Esophagus squamous epithelium (tissue), 5 donors: ENCODE results near the gene PARD3. TPM values are rescaled to one million over a fixed set of nuclear protein-coding genes. Genes with fewer than 3 reads are reported as not detected.
"Not testable (repeated sequence)": the region's sequence is repeated elsewhere in the genome, so short reads cannot be mapped to it uniquely, and the experiment has no call there.

Experiments used
- DNase-seq: peaks from one replicate; lab custom pipeline; 2025; lab: John Stamatoyannopoulos, UW
- H3K27ac ChIP-seq, 4 donors: fragments of 200-600 bp; sonication (generic); one replicate each; pipeline ENCODE4 v1.5.1; 2016 to 2019; ENCODE audit warnings: mild to moderate bottlenecking in 1 of 4
- H3K27me3 ChIP-seq, 4 donors: fragments of 200-600 bp; sonication (generic); 1 replicate in 3 of 4; 2 replicates in 1 of 4; pipeline versions ENCODE4 v1.5.1 to v1.6.0; 2017 to 2021; ENCODE audit warnings: antibody characterized with exemption in 1 of 4
- H3K36me3 ChIP-seq, 3 donors: fragments of 200-600 bp; sonication (generic); one replicate each; pipeline ENCODE4 v1.5.1; 2016 to 2019
- H3K4me1 ChIP-seq, 3 donors: fragments of 200-600 bp; sonication (generic); one replicate each; pipeline ENCODE4 v1.5.1; 2017 to 2019
- H3K4me3 ChIP-seq, 4 donors: fragments of 200-600 bp; sonication (generic); 1 replicate in 3 of 4; 2 replicates in 1 of 4; pipeline ENCODE4 v1.5.1; 2016 to 2019; ENCODE audit warnings: mild to moderate bottlenecking in 2 of 4, moderate library complexity in 1 of 4
- H3K9me3 ChIP-seq, 3 donors: fragments of 200-600 bp; sonication (generic); one replicate each; pipeline ENCODE4 v1.5.1; 2016 to 2019
- CTCF ChIP-seq, 6 experiments: fragments of 450-650 bp in 4 of 6; fragments of 200-600 bp in 2 of 6; sonication (generic) in 2 of 6; IDR thresholded peaks; one replicate each; pipeline ENCODE4 v1.5.1; 2016 to 2019; ENCODE audit warnings: antibody characterized with exemption in 6 of 6, mild to moderate bottlenecking in 4 of 6, moderate library complexity in 4 of 6
- POLR2A ChIP-seq, 4 donors: fragments of 450-650 bp; IDR thresholded peaks; one replicate each; pipeline ENCODE4 v1.6.1; 2017; ENCODE audit warnings: antibody characterized with exemption in 4 of 4, mild to moderate bottlenecking in 4 of 4, moderate library complexity in 3 of 4
- WGBS, 2 donors: methylation state at CpG; one replicate each; pipeline ENCODE4 v1.1.5; 2018; 5-methylcytosine and 5-hydroxymethylcytosine counted together
- intact Hi-C: fragments of 100-400 bp; cut with DNase I; formaldehyde crosslinking; loops from one replicate; pipeline ENCODE4 v1.15.0; 2022
- total RNA-seq, 4 donors: library from RNA; depleted of rRNA; stranded (reverse); fragments of >200 nt; gene quantifications; one replicate each; pipeline ENCODE4 v1.1.0, GENCODE V29; 2016
- donor health status: DM: yes; HTN: yes; CAD: no.

PARD3 gene
- total RNA-seq, 4 donors from 2014 or later = 57.3 to 114 (median 81.7) TPM

GRCh38 chr10:34757933-34758332 is 57.2 kb downstream of the PARD3 start:
- Histone ChIP-seq H3K27ac (peak overlapping the region; percentile 24 to 89 (median 83)), H3K36me3 (no peaks in the 10 kb centered on the region), H3K4me3 (no peak overlapping the region), H3K27me3 (no peaks in the 10 kb centered on the region), H3K4me1 (peaks cover 27 to 90% (median 43%) of the 10 kb centered on the region in 3 donors), H3K9me3 (no peaks in the 10 kb centered on the region)
- DNase-seq = no peak
- intact Hi-C loops = no loop called here
- TF ChIP-seq POLR2A (IDR thresholded peaks at IDR 0.05) (no peak), CTCF (IDR thresholded peaks at IDR 0.05) (no peak)

- WGBS, 2 donors = 57 to 58% methylated on average over 3 of the region's 4 CpGs
- H3K36me3 ChIP-seq, H3K27me3 ChIP-seq, DNase-seq, intact Hi-C loops, H3K4me3 ChIP-seq, H3K9me3 ChIP-seq: not testable (repeated sequence)
- Histone ChIP-seq H3K27ac (peak overlapping the region in 3 of 4 donors; percentile 79 to 89 (median 87)), H3K4me1 (peaks cover 27 to 97% (median 44%) of the 10 kb centered on the region in 3 donors)
Measured at GRCh38 chr10:34757181-34757580, 57.9 kb downstream of the PARD3 start.

GRCh38 chr10:34756584-34756983 is 58.5 kb downstream of the PARD3 start:
- WGBS, 2 donors = 51 to 68% methylated on average over 3 of the region's 3 CpGs

GRCh38 chr10:34753014-34753757 is 61.9 kb downstream of the PARD3 start:
- TF ChIP-seq CTCF (IDR thresholded peaks at IDR 0.05) (no peak), POLR2A (IDR thresholded peaks at IDR 0.05) (no peak)
- no peaks in the 10 kb centered on the region for H3K27me3 ChIP-seq
- no peaks in the 10 kb centered on the region for H3K36me3 ChIP-seq
- peak overlapping the region in 3 of 4 donors; percentile 43 to 69 (median 47) for H3K27ac ChIP-seq
- intact Hi-C loops = no loop called here
- DNase-seq = no peak
- 34 to 37% methylated on average over 3 to 4 of the region's 5 CpGs for WGBS, 2 donors
- no peak overlapping the region for H3K4me3 ChIP-seq
- H3K4me1 ChIP-seq = peaks cover 13 to 73% (median 29%) of the 10 kb centered on the region in 3 donors
- no peaks in the 10 kb centered on the region for H3K9me3 ChIP-seq

More at GRCh38 chr10:34756584-34756983, 58.5 kb downstream of the PARD3 start:
- no peaks in the 10 kb centered on the region for H3K36me3 ChIP-seq
- no peak overlapping the region for H3K4me3 ChIP-seq
- H3K27ac ChIP-seq = peak overlapping the region in 3 of 4 donors; percentile 79 to 89 (median 87)
- intact Hi-C loops = no loop called here
- H3K9me3 ChIP-seq = no peaks in the 10 kb centered on the region
- DNase-seq = no peak
- TF ChIP-seq POLR2A (IDR thresholded peaks at IDR 0.05) = no peak
- no peak for TF ChIP-seq CTCF (IDR thresholded peaks at IDR 0.05)
- H3K27me3 ChIP-seq = no peaks in the 10 kb centered on the region
- peaks cover 27 to 91% (median 44%) of the 10 kb centered on the region in 3 donors for H3K4me1 ChIP-seq

- H3K27ac ChIP-seq = peak overlapping the region in 1 of 4 donors; percentile 5
- intact Hi-C loops = no loop called here
- H3K4me3 ChIP-seq = no peak overlapping the region
- no peaks in the 10 kb centered on the region for H3K9me3 ChIP-seq
- no peaks in the 10 kb centered on the region for H3K27me3 ChIP-seq
- peaks cover 0 to 73% (median 24%) of the 10 kb centered on the region in 3 donors for H3K4me1 ChIP-seq
- DNase-seq = no peak
- TF ChIP-seq CTCF (IDR thresholded peaks at IDR 0.05) (no peak), POLR2A (IDR thresholded peaks at IDR 0.05) (no peak)
- 65 to 71% methylated on average over 2 of the region's 2 CpGs for WGBS, 2 donors
- H3K36me3 ChIP-seq = no peaks in the 10 kb centered on the region
Measured at GRCh38 chr10:34751272-34751671, 63.8 kb downstream of the PARD3 start.

GRCh38 chr10:34750795-34751194 is 64.3 kb downstream of the PARD3 start:
- intact Hi-C loops, H3K27me3 ChIP-seq: not testable (repeated sequence)

More at GRCh38 chr10:34750795-34751194, 64.3 kb downstream of the PARD3 start:
- H3K27ac ChIP-seq = peak overlapping the region in 1 of 4 donors; percentile 5
- not testable (repeated sequence) for DNase-seq, H3K36me3 ChIP-seq, H3K4me3 ChIP-seq, H3K9me3 ChIP-seq
- 73 to 83% methylated on average over 7 of the region's 7 CpGs for WGBS, 2 donors
- peaks cover 0 to 77% (median 24%) of the 10 kb centered on the region in 3 donors for H3K4me1 ChIP-seq
